HUDEP-2 (cell line): ENCODE results near the gene ZNF208.
"Not testable (repeated sequence)": the region's sequence is repeated elsewhere in the genome, so short reads cannot be mapped to it uniquely, and the experiment has no call there.

Experiments used
- DNase-seq, 76 experiments: peaks; one replicate each; lab custom pipeline; 2025; ENCODE audit not compliant: unreplicated experiment in 76 of 76; lab: John Stamatoyannopoulos, UW

The ZNF208 gene

DNA sequence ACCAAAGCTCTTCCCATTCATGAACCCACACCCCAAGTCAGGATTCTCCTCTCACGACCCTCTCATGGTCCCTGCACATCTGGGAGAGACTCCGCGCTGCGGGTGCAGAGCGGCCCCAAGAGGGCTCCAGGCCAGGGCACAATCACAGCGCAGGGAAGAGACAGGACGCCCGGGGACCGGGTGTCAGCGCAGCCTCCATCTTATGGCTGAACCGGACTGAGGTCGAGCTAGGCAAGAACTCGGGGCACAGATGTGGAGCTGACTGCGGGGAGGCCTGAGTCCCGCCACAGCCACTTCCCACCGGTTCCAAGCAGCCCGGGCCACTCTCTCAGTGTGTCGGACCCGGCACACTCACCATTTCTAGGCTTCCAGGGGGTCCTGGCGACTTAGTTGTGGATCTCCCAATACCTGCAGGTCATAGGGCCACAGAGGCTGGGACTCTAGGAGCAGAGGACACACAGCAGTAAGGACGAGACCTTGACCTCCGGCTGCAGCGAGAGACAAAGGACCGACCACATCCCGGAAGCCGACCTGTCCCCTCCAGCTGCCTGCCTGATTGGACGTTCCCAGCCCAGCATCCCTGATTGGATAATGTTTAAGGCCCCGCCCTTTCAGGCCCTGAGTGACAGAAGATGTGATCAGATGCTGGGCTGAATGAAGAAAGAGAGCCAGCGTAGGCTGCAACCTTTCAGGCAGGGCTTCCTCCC lies at the start of gene ZNF208:
ZNF208 (minus strand) TSS at position 507 of the 707 bp plus-strand sequence; CDS start at position 358, 149 bp downstream.
- not testable (repeated sequence) for DNase-seq

DNA sequence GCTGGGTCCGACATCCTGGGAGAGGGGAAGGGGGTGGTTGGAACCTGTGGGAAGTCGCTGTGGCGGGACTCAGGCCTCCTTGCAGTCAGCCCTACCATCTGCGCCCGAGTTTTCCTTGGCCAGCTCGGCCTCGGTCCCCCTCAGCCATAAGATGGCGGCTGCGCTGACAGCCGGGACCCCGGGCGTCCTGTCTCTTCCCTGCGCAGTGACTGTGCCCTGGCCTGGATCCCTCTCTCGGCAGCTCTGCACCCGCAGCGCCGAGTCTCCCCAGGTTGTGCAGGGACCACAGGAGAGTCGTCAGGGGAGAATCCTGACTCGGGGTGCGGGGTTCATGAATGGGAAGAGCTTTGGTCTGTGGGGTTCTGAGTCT lies 41.9 kb upstream of the ZNF208 start:
- no peak for DNase-seq

DNA sequence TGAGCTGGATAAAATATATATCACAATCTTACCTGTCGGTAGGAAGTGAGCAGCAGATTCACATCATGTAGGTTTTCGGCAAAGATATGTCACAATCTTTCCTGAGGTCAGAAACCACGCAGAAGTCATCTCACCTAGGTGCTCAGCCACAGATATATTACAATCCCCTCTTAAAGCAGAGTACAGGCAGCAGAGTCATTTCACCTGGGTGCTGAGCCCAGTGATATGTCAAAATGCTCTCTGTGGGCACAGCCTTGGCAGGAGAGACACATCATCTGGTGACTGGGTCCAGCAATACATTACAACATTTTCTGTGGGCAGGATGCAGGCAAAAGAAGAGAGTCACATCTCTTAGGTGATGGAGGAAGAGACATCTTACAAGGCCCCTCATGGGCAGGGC lies 30.4 kb upstream of the ZNF208 start:
- not testable (repeated sequence) for DNase-seq

DNA sequence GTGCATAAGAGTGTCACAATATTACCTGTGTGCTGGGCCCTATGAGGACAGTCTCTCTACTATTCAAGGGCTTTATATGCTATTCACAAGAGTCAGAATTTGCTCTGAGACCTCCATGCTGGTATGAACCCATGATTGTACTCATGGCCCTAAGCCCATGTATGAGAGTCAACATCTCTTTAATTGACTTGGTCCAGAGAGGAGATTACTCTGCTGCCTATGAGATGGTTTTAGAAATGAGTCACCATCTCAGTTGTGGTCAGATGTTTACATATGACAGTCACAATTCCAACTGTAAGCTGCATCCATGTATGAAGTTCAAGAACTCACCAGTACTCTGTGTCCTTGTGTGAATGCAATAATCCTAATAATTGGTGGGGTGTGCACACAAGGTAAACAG lies 19.9 kb upstream of the ZNF208 start:
- no peak for DNase-seq

DNA sequence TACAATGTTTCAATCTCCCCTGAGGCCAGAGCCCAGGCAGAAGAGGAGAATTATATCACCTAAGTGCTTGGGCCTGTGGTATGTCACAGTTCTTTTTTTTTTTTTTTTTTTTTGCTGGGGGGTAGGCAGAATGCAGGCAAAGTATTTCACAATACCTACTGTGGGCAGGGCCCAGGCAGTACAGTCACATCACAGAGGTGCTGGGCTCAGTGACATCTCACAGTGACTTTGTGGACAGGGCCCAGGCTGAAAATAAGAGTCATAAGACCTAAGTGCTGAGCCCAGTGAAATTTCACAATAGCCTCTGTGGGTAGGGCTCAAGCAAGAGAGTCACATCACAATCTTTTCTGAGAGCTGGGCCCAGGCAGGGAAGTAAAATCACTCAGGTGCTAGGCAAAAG lies 15.9 kb upstream of the ZNF208 start:
- DNase-seq = no peak

DNA sequence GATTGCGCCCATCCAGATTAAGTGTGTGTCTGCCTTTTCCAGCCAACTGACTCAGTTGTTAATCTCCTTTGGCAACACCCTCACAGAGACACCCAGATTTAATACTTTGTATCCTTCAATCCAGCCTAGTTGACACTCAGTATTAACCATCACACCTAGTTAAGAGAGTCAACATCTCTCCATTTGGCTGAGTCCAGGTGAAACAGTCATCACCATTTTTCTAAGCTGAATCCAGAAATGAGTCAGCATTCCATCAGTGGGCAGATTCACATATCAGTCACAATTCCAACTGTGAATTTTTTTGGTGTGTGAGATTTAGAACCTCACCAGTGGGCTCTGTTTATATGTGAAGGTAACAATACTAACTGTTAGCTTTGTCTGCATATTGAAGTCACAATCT lies 14.8 kb upstream of the ZNF208 start:
- not testable (repeated sequence) for DNase-seq

DNA sequence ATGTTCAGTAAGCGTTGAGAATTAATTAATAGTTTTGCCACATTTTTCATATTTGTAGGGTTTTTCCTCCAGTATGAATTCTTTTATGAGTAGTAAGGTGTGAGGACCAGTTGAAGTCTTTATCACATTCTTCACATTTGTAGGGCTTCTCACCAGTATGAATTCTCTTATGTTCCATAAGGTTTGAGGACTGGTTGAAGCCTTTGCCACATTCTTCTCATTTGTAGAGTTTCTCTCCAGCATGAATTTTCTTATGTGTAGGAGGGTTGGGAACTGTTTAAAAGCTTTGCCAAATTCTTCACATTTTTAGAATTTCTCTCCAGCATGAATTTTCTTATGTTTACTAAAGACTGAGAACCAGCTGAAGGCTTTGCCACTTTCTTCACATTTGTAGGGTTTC lies 40.3 kb downstream of the ZNF208 start:
- DNase-seq = no peak

DNA sequence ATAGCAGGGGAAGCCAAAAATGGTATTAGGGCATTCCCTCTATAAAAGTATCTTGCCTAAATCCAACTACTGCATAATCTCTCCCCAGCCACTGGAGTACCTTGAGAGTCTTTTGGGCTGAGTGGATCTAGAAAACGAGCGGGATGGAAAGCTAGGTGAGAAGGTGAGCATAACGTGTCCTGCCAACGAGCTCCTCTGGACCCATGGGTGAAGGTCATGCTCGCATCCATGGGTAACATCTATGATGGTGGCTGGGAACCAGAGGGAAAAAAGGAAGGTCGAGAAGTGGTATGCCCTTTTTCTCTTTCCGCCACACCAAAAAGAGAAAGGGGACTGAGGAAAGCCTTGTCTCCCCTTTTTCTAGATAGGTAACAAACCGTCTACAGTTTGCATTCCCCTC lies 63.0 kb downstream of the ZNF208 start:
- DNase-seq = no peak

DNA sequence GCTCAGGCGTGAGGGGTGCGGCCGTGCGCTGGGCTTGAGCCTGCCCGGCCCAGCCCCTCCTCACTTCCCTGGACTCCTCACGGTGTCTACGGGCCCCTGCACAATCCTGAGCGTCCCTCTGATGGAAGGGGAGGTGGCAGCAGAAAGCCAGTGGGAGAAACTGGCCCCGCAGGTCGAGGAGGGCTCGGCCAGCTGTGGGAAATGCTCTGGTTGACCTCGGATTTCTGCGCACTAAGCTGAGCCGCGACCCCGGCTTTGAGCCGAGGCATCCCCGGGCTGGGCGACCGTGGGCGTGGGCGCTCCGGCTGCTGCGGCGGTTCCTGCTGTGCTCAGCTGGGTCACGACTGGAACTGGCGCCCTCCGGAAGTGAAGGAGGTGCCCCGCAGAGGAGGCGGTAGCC lies 70.1 kb downstream of the ZNF208 start:
- no peak for DNase-seq

DNA sequence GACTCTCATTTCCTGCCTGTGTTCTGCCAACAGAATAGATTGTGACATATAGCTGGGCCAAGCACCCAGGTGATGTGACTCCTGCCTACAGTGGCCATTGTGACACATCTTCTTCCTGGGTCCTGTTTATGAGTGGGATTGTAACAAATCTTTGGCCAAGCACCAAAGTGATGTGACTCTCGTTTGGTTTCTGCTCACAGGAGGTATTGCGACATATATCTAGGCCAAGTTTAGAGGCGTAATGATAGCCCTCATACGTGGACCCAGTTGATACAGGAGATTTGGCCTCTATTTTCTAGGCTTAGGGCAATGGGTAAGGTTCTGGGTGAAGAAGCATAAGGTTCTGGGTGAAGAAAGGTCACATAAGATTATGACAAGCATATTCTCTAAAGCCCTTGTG lies 76.2 kb downstream of the ZNF208 start:
- DNase-seq = no peak

DNA sequence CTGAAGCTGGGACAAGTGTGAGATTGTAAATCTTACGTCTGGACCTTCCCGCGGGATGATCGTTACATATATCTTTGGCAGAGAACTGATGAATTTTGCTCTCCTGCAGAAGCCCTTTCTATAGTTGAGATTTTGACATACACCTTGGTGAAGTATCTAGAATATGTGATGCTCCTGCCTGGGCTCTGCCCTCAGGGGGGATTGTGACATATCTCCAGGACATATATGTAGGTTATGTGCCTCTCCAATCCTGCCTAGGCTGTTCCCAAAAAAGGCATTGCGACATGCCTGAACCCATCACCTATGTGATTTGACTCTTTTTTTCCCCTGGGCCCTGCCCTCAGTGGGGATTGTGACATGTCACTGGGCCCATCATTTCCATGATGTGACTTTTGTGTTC lies 76.6 kb downstream of the ZNF208 start:
- DNase-seq = no peak

DNA sequence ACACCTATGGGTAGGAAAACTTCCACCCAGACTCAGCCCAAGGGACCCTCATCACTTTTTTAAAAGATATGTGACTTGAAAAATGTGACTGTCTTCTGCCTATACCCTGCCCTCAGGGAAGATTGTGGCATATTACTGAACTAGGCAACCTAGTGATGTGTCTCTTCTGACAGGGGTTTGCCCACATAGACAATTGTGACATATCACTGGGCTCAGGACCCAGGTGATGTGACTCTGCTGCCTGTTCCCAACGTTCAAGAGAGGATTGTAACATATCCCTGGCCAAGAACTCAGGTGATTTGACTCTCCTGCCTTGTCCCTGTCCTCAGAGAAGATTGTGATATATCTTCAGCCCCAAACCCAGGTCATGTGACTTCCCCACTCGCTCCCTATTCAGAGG lies 88.5 kb downstream of the ZNF208 start:
- DNase-seq = no peak

DNA sequence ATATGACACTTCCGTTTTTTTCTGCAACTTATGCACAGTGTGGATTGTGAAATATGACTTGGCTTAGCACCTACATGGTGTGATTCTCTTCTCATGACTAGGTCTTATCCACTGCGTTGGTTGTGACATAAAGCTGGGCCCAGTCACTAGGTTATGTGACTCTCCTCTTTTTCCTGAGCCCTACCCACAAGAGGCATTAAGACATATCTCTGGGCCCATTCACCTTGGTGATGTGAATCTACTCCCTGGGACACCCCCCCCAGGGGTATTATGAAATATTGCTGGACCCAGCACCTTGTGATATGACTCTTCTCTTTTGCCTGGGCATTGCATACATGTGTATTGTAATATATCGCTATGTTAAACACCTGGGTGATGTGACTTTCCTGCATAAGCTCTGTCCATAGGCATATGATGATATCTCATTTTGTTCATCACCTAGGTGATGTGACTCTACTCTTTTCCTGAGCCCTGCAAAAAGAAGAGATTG lies 89.0 kb downstream of the ZNF208 start:
- no peak for DNase-seq

DNA sequence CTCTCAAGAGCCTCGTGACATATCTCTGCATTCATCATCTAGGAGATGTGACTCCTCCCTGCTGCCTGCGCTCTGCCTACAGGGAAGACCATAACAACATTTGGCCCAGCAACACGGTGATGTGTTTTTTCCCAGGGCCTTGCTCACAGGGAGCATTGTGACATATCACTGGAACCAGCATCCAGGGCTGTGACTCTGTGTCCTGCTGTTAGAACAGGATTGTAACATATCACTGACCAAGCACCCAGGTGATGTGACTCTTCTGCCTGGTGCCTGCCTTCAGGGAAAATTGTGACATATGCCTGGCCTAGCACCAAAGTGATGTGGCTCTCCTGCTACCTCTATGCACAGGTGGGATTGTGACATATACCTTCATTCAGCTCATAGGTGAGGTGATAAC lies 95.3 kb downstream of the ZNF208 start:
- DNase-seq = no peak

DNA sequence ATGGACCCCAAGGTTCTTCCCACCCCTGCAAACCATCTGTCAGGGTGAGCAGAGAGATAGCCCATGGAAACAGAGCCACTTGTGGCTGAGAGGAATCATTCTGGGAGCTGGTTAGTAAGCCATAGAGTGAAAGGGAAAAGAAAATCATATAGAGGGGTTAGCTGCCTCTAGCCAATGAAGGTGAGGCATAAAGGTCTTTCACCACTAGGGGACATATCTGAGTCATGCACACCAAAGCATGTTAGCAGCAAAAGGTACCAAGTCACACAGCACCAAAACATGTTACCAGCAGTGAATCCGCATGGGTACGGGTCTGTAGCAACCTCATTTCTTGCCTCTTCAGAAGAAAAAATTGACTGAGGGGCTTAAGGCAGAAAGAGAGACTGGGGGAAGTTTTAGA lies 98.1 kb downstream of the ZNF208 start:
- DNase-seq = no peak

DNA sequence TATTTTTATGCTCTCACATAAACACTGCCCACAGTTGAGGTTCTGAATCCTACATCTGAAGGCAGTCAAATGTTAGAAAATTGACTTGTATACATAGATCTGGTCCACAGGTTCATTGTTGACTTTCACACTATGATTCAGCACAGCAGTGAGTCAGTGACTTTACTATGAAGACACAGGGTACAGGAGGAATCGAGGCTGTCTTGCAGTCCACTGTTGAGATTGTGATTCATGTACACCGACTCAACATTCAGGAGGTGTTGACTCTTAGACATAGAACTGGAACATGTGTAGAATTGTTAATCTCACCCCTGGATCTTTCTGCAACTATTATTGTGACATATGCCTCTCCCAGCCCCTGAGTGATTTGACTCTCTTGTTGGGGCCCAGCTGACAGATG lies 100.4 kb downstream of the ZNF208 start:
- DNase-seq = no peak

DNA sequence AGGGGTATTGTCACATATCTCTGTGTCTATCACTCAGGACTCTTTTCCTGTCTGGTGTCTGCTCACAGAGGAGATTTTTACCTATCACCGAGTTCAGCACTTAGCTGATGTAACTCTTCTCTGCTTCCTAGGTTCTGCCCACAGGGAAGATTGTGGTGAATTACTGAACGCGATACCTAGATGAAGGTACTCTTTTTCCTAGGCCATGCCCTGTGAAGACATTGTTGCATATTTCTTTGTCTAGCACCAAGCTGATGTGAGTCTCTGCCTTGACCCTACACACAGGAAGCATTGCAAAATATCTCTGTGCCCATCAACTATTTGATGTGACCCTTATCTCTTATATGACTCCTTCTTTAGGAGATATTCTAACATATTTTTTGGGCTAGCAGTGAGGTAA lies 102.7 kb downstream of the ZNF208 start:
- no peak for DNase-seq

DNA sequence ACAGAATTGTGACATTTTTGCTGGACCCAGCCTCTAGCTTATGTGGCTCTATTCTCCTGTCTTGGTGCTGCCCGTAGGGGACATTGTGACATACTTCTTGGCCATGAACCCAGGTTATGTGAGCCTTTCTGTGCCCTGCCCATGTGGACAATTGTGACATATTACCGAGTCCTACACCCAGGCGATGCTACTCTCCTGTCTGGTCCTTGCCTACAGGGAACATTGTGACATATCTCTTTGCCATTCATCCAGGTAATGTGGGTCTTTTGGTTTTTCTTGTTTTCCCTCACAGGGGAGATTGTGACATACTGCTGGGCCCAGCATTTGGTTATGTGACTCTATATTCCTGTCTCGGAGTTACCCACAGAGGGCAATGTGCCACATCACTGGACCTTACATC lies 103.2 kb downstream of the ZNF208 start:
- DNase-seq = no peak

DNA sequence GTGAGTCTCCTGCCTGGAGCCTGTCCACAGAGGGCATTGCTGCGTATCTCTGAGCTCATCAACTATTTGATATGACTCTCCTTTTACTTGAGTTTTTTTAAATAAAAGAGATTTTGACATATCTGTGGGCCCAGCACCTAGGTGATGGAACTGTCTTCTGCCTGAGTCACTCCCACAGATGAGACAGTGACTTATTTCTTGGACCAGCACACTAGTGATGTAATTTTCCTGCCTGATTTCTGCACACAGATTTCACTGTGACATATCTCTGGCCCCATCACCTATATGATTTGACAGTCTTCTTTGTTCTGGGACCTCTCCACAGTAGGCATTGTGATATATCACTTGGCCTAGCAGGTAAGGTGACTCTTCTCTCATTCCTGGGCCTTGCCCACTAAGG lies 108.2 kb downstream of the ZNF208 start:
- no peak for DNase-seq

DNA sequence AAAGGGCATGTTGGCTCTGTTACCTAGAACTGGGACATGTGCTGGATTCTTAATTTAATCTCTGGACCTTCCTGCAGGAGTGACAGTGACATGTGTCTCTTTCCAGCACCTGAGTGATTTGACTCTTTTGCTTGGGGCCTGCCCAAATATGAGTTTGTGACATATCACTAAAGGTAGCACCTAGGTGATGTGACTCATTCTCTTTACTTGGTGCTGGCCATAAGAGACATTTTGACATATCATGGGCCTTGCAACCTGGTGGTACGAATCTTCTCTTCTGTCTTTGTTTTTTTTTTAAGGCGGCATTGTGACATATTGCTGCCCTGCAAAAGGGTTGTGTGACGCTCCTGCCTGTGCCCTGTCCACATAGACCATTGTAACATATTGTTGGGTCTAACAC lies 108.9 kb downstream of the ZNF208 start:
- no peak for DNase-seq

DNA sequence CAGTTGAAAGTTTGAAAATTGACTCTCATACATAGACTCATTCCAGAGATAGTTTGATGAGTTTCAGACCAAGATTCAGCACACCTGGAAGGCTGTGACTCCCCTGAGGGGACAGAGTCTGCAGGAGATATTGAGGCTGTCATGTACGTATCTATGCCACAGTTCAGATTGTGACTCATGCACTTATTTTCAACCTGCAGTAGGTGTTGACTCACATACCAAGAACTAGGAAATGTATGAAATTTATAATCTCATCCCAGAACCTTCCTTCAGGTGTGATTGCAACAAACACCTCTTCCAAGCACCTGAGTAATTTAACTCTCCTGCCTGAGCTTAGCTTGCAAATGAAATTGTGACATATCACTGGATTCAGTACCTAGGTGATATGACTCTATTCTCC lies 110.3 kb downstream of the ZNF208 start:
- DNase-seq = no peak

DNA sequence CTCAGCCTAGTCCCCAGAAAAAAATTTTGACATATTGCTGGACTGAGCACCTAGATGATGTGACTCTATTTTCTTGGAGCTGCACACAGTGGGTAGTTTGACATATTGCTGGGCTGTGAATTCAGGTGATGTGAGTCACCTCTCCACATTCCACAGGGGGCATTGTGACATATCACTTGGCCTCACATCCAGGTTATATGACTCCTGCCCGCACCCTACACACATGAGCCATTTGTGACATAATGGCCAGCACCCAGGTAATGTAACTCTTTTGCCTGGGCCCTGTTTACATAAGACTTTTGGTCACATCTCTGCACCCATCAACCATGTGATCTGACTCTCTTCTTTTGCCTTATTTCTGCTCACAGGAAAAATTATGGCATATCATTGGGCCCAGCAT lies 119.7 kb downstream of the ZNF208 start:
- no peak for DNase-seq

DNA sequence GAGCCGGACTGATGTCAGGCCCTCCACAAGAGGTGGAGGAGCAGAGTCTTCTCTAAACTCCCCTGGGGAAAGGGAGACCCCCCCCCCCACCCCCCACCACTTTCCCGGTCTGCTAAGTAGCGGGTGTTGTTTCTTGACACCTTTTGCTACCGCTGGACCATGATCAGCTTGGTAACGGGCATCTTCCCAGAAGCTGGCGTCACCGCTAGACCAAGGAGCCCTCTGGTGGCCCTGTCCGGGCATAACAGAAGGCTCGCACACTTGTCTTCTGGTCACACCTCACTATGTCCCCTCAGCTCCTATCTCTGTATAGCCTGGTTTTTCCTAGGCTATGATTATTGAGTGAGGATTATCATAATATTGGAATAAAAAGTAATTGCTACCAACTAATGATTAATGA lies 120.7 kb downstream of the ZNF208 start:
- peak in 10 of 76 experiments; percentile 1 to 18 (median 6) for DNase-seq
